Lower lobe of right lung (tissue), 2 donors: ENCODE measurements around the gene DBNL. TPM values are rescaled to one million over a fixed set of nuclear protein-coding genes. Genes with fewer than 3 reads are reported as not detected.
A peak's percentile ranks its signal among the peaks of the same experiment; 100 is the strongest.

Experiments
- ATAC-seq, 2 donors: fragments of 200-7000 bp; cut with Tn5 transposase; one replicate each; pipeline ENCODE4 v1.9.1; 2020 to 2022; ENCODE audit warnings: mild to moderate bottlenecking in 2 of 2, moderate library complexity in 2 of 2
- DNase-seq: peaks from one replicate; pipeline ENCODE4 v3.0.0-alpha.2; 2020
- H3K27ac ChIP-seq: fragments of 200-600 bp; one replicate; pipeline ENCODE4 v1.8.0; 2022
- H3K27me3 ChIP-seq: fragments of 200-600 bp; one replicate; pipeline ENCODE4 v1.8.0; 2022; ENCODE audit warnings: low read depth
- H3K36me3 ChIP-seq: fragments of 200-600 bp; one replicate; pipeline ENCODE4 v1.8.0; 2022; ENCODE audit warnings: mild to moderate bottlenecking
- H3K4me1 ChIP-seq: fragments of 200-600 bp; one replicate; pipeline ENCODE4 v1.8.0; 2022
- H3K4me3 ChIP-seq: fragments of 200-600 bp; one replicate; pipeline ENCODE4 v1.8.0; 2022; ENCODE audit warnings: mild to moderate bottlenecking
- H3K9me3 ChIP-seq: fragments of 200-600 bp; one replicate; pipeline ENCODE4 v1.8.0; 2022
- CTCF ChIP-seq: fragments of 200-600 bp; IDR thresholded peaks from one replicate; pipeline ENCODE4 v1.8.0; 2022; ENCODE audit warnings: antibody characterized with exemption, mild to moderate bottlenecking
- intact Hi-C: fragments of 100-400 bp; cut with DNase I; formaldehyde crosslinking; loops from one replicate; pipeline ENCODE4 v1.11.0; 2022
- total RNA-seq: library from RNA; stranded (reverse); fragmentation: NEBNext Ultra II Directional; extraction: Animal tissue kit (Norgen Biotek cat#: 25700); gene quantifications from one replicate; pipeline ENCODE4 v1.2.1, GENCODE V29; 2021
- donor health status: DM: no; HTN: yes; CAD: no; lungs with severe emphysema.

DBNL gene
- total RNA-seq, 1 donor from 2014 or later = 109 TPM

DNA sequence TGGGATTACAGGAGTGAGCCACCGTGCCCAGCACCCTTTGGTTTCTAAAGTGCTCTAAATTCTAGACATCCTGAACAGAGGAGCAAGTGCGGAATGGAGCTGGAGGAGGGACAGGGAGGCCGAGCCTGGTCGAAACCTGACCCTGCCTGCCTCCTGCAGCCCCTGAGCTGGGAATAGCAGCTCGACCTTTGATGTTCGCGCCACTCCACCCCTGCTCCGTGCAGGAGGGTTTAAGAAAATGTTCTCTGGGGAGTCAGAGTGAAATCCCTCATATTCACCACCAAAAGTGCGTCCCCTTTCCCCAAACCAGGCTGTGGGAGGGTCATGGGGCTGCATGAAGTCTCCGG, 19.0 kb downstream of the DBNL start:
- Histone ChIP-seq H3K4me1 (peaks cover 28% of the 10 kb centered on the region), H3K27me3 (no peaks in the 10 kb centered on the region), H3K9me3 (no peaks in the 10 kb centered on the region), H3K4me3 (no peak overlapping the region), H3K36me3 (peaks cover 39% of the 10 kb centered on the region), H3K27ac (no peak overlapping the region)
- no peak for TF ChIP-seq CTCF
- DNase-seq (peak; percentile 10), ATAC-seq (no peak)
- intact Hi-C loops = no loop called here

- Histone ChIP-seq H3K36me3 (peaks cover 34% of the 10 kb centered on the region), H3K9me3 (no peaks in the 10 kb centered on the region), H3K4me1 (peaks cover 28% of the 10 kb centered on the region), H3K27ac (no peak overlapping the region), H3K27me3 (no peaks in the 10 kb centered on the region), H3K4me3 (no peak overlapping the region)
- no peak for TF ChIP-seq CTCF
- peak; percentile 35 for DNase-seq
- intact Hi-C loops = no loop called here
- peak in 1 of 2 donors; percentile 1 for ATAC-seq
Measured at GRCh38 chr7:44063894-44064651, 19.6 kb downstream of the DBNL start.

GRCh38 chr7:44064791-44065430, 20.4 kb downstream of the DBNL start:
- intact Hi-C loops = no loop called here
- H3K27me3 ChIP-seq = no peaks in the 10 kb centered on the region
- peak; percentile 44 for DNase-seq
- H3K27ac ChIP-seq = no peak overlapping the region
- H3K4me3 ChIP-seq = no peak overlapping the region
- ATAC-seq = peak; percentile 2 to 3
- H3K4me1 ChIP-seq = peaks cover 28% of the 10 kb centered on the region
- peaks cover 25% of the 10 kb centered on the region for H3K36me3 ChIP-seq
- no peaks in the 10 kb centered on the region for H3K9me3 ChIP-seq
- no peak for TF ChIP-seq CTCF

DNA sequence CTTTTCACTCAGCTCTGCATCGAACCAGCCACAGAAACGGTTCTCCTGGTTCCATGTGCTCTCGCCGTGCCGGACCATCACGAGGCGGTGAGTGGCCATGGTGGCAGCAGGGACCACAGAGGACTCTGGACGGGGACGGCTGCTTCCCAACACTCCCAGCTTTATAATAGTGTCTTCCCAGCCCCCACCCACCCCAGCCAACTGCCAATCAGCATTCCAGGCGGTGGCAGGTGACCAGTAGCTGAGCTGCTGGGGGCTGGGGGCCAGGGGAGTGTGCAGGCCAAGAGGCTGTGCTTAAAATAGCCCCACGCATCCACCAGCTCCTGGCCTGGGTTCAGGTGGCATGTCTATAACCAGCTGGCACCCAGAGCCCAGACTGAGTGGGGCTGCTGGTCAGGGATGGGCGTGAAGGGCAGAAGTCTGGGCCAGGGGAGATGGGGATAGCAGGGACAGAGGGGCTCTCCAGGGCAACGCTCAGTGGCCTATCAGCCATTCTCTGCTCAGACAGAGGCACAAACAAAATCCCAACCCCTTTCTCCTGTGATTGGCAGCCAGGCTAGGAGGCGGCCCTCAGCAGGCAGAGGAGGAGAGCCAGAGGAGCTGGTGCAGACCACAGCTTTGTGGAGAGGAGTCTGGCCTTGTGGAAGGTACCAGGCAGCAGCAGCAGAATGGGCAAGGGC, 21.1 kb downstream of the DBNL start, which contains the start of gene PGAM2:
TSS of gene PGAM2 (minus strand) at position 137 of the 680 bp plus-strand sequence. CDS start at position 99, 38 bp downstream.
- no peak within 1 kb of the TSS for H3K4me3 ChIP-seq
- intact Hi-C loops = no loop called here
- peak; percentile 8 to 23 for ATAC-seq

GRCh38 chr7:44066111-44066460, 21.6 kb downstream of the DBNL start:
- peaks cover 13% of the 10 kb centered on the region for H3K36me3 ChIP-seq
- H3K4me1 ChIP-seq = peaks cover 28% of the 10 kb centered on the region
- H3K9me3 ChIP-seq = no peaks in the 10 kb centered on the region
- H3K27me3 ChIP-seq = no peaks in the 10 kb centered on the region
- no peak overlapping the region for H3K4me3 ChIP-seq
- intact Hi-C loops = no loop called here
- ATAC-seq = no peak
- no peak for TF ChIP-seq CTCF
- DNase-seq = no peak
- no peak overlapping the region for H3K27ac ChIP-seq

More for the DNA sequence above, 21.1 kb downstream of the DBNL start, which contains the start of gene PGAM2:
- no peak for TF ChIP-seq CTCF
- Histone ChIP-seq H3K36me3 (peaks cover 19% of the 10 kb centered on the region), H3K4me1 (peaks cover 28% of the 10 kb centered on the region), H3K9me3 (no peaks in the 10 kb centered on the region), H3K27me3 (no peaks in the 10 kb centered on the region), H3K27ac (no peak within 1 kb of the TSS)
- peak; percentile 50 for DNase-seq
